IPS-18a (cell line): ENCODE measurements around the gene FAAP100.

Experiments used
- H3K27ac ChIP-seq: one replicate; pipeline ENCODE4 v1.5.1; 2013; ENCODE audit warnings: low read length
- H3K27me3 ChIP-seq: one replicate; pipeline ENCODE4 v1.6.1; 2013; ENCODE audit warnings: mild to moderate bottlenecking, low read length; ENCODE audit not compliant: control insufficient read depth, insufficient read depth
- H3K36me3 ChIP-seq: one replicate; pipeline ENCODE4 v1.6.1; 2013; ENCODE audit warnings: low read depth, low read length; ENCODE audit not compliant: control insufficient read depth
- H3K4me1 ChIP-seq: one replicate; pipeline ENCODE4 v1.6.1; 2013; ENCODE audit warnings: low read depth, low read length; ENCODE audit not compliant: control insufficient read depth
- H3K4me3 ChIP-seq: one replicate; pipeline ENCODE4 v1.5.1; 2013; ENCODE audit warnings: low read length
- H3K9ac ChIP-seq: one replicate; pipeline ENCODE4 v1.6.1; 2013; ENCODE audit warnings: mild to moderate bottlenecking, low read length, moderate library complexity
- H3K9me3 ChIP-seq: one replicate; pipeline ENCODE4 v1.6.1; 2013; ENCODE audit warnings: low read depth, low read length; ENCODE audit not compliant: control insufficient read depth

Gene FAAP100

GRCh38 chr17:81542431-81543338 lies 9.5 kb downstream of the FAAP100 start:
- no peaks in the 10 kb centered on the region for H3K9me3 ChIP-seq
- no peak overlapping the region for H3K9ac ChIP-seq
- H3K4me1 ChIP-seq = no peaks in the 10 kb centered on the region
- no peak overlapping the region for H3K27ac ChIP-seq
- no peak overlapping the region for H3K4me3 ChIP-seq
- no peaks in the 10 kb centered on the region for H3K27me3 ChIP-seq
- peaks cover 31% of the 10 kb centered on the region for H3K36me3 ChIP-seq

GRCh38 chr17:81541123-81541522 lies 11.0 kb downstream of the FAAP100 start:
- H3K27me3 ChIP-seq = peaks cover 3% of the 10 kb centered on the region
- no peaks in the 10 kb centered on the region for H3K4me1 ChIP-seq
- no peaks in the 10 kb centered on the region for H3K9me3 ChIP-seq
- peaks cover 22% of the 10 kb centered on the region for H3K36me3 ChIP-seq
- no peak overlapping the region for H3K4me3 ChIP-seq
- H3K9ac ChIP-seq = no peak overlapping the region
- no peak overlapping the region for H3K27ac ChIP-seq

- Histone ChIP-seq H3K9me3 (no peaks in the 10 kb centered on the region), H3K27me3 (peaks cover 7% of the 10 kb centered on the region), H3K27ac (no peak overlapping the region), H3K9ac (no peak overlapping the region), H3K4me3 (no peak overlapping the region), H3K36me3 (peaks cover 17% of the 10 kb centered on the region), H3K4me1 (no peaks in the 10 kb centered on the region)
These were observed 11.5 kb downstream of the FAAP100 start for GRCh38 chr17:81540676-81541027.

GRCh38 chr17:81539961-81540675 lies 12.0 kb downstream of the FAAP100 start:
- H3K36me3 ChIP-seq = peaks cover 14% of the 10 kb centered on the region
- no peaks in the 10 kb centered on the region for H3K9me3 ChIP-seq
- H3K4me1 ChIP-seq = no peaks in the 10 kb centered on the region
- no peak overlapping the region for H3K4me3 ChIP-seq
- H3K27ac ChIP-seq = no peak overlapping the region
- H3K9ac ChIP-seq = no peak overlapping the region
- peaks cover 7% of the 10 kb centered on the region for H3K27me3 ChIP-seq

- no peak overlapping the region for H3K4me3 ChIP-seq
- no peak overlapping the region for H3K27ac ChIP-seq
- no peak overlapping the region for H3K9ac ChIP-seq
- H3K9me3 ChIP-seq = no peaks in the 10 kb centered on the region
- peaks cover 11% of the 10 kb centered on the region for H3K27me3 ChIP-seq
- H3K4me1 ChIP-seq = no peaks in the 10 kb centered on the region
- H3K36me3 ChIP-seq = peaks cover 12% of the 10 kb centered on the region
These were observed 12.6 kb downstream of the FAAP100 start for GRCh38 chr17:81539571-81539900.

- H3K4me1 ChIP-seq = no peaks in the 10 kb centered on the region
- no peak overlapping the region for H3K27ac ChIP-seq
These were observed 13.2 kb downstream of the FAAP100 start for GRCh38 chr17:81538651-81539570.

GRCh38 chr17:81537856-81538555 lies 14.1 kb downstream of the FAAP100 start:
- H3K27ac ChIP-seq = no peak overlapping the region
- H3K4me1 ChIP-seq = no peaks in the 10 kb centered on the region
- peaks cover 25% of the 10 kb centered on the region for H3K27me3 ChIP-seq
- no peak overlapping the region for H3K9ac ChIP-seq
- H3K9me3 ChIP-seq = no peaks in the 10 kb centered on the region
- H3K4me3 ChIP-seq = no peak overlapping the region
- peaks cover 3% of the 10 kb centered on the region for H3K36me3 ChIP-seq

More at GRCh38 chr17:81538651-81539570, 13.2 kb downstream of the FAAP100 start:
- H3K4me3 ChIP-seq = no peak overlapping the region
- peaks cover 6% of the 10 kb centered on the region for H3K36me3 ChIP-seq
- H3K9me3 ChIP-seq = no peaks in the 10 kb centered on the region
- no peak overlapping the region for H3K9ac ChIP-seq
- peaks cover 16% of the 10 kb centered on the region for H3K27me3 ChIP-seq

GRCh38 chr17:81537343-81537855 lies 14.8 kb downstream of the FAAP100 start:
- H3K4me1 ChIP-seq = no peaks in the 10 kb centered on the region
- H3K27me3 ChIP-seq = peaks cover 26% of the 10 kb centered on the region
- H3K9ac ChIP-seq = no peak overlapping the region
- no peaks in the 10 kb centered on the region for H3K9me3 ChIP-seq
- no peak overlapping the region for H3K27ac ChIP-seq
- peaks cover 3% of the 10 kb centered on the region for H3K36me3 ChIP-seq
- no peak overlapping the region for H3K4me3 ChIP-seq

GRCh38 chr17:81536299-81537290 lies 15.6 kb downstream of the FAAP100 start:
- H3K9me3 ChIP-seq = no peaks in the 10 kb centered on the region
- H3K4me3 ChIP-seq = no peak overlapping the region
- H3K27ac ChIP-seq = no peak overlapping the region
- H3K9ac ChIP-seq = no peak overlapping the region
- peaks cover 3% of the 10 kb centered on the region for H3K36me3 ChIP-seq
- H3K27me3 ChIP-seq = peaks cover 26% of the 10 kb centered on the region
- H3K4me1 ChIP-seq = no peaks in the 10 kb centered on the region
